H1 (cell line): ENCODE data around the gene KCNN1. TPM values are rescaled to one million over a fixed set of nuclear protein-coding genes. Genes with fewer than 3 reads are reported as not detected.

ENCODE experiments used
- CTCF ChIA-PET: fragments of 300-600 bp; sonication (Branson Sonifier 250); formaldehyde crosslinking; loops from one replicate; lab custom pipeline; 2021; ENCODE audit not compliant: partially characterized antibody; lab: Charles Lee
- POLR2A ChIA-PET: fragments of 300-600 bp; sonication (Branson Sonifier 250); formaldehyde crosslinking; loops from one replicate; lab custom pipeline; 2021; ENCODE audit warnings: inconsistent platforms; ENCODE audit not compliant: partially characterized antibody; lab: Charles Lee
- DNase-seq, 2 experiments: peaks; one replicate each; pipeline versions ENCODE4 v3.0.0 to v3.0.0-alpha.2; 2010 to 2022; ENCODE audit warnings: low spot score in 2 of 2, low read depth in 1 of 2, mixed read lengths in 1 of 2
- FAIRE-seq: peaks from 2 replicates; lab custom pipeline; 2011; peaks lifted over from hg19 to GRCh38; lab: Jason Lieb, UNC
- H2AFZ ChIP-seq: 2 replicates; pipeline ENCODE4 v1.8.1; 2012; ENCODE audit warnings: low read length, inconsistent platforms
- H2AK5ac ChIP-seq: 2 replicates; pipeline ENCODE4 v1.6.1; 2013; ENCODE audit warnings: low read depth, low read length
- H2BK120ac ChIP-seq: replicated peaks from 2 replicates; pipeline ENCODE3; 2013; ENCODE audit warnings: low read depth, low read length, inconsistent platforms
- H2BK12ac ChIP-seq: 2 replicates; pipeline ENCODE4 v1.6.1; 2013; ENCODE audit warnings: low read depth, low read length
- H2BK15ac ChIP-seq: 2 replicates; pipeline ENCODE4 v1.6.1; 2013; ENCODE audit warnings: low read length
- H2BK20ac ChIP-seq: 2 replicates; pipeline ENCODE4 v1.6.1; 2013; ENCODE audit warnings: low read length
- H2BK5ac ChIP-seq: 2 replicates; pipeline ENCODE4 v1.6.1; 2013; ENCODE audit warnings: low read depth, low read length
- H3K14ac ChIP-seq: 2 replicates; pipeline ENCODE4 v1.6.1; 2013; ENCODE audit warnings: inconsistent platforms; ENCODE audit not compliant: insufficient read length
- H3K18ac ChIP-seq: 2 replicates; pipeline ENCODE4 v1.6.1; 2013; ENCODE audit warnings: low read length; ENCODE audit errors: extremely low read depth
- H3K23ac ChIP-seq: 2 replicates; pipeline ENCODE4 v1.6.1; 2013; ENCODE audit warnings: inconsistent platforms; ENCODE audit not compliant: insufficient read length
- H3K23me2 ChIP-seq: 2 replicates; pipeline ENCODE4 v1.6.1; 2013; ENCODE audit warnings: low read depth, low read length
- H3K27ac ChIP-seq: 2 replicates; pipeline ENCODE4 v1.6.1; 2011; ENCODE audit warnings: low read depth, low read length, inconsistent platforms
- H3K27me3 ChIP-seq, 4 experiments: replicated peaks in 1 of 4; 1 replicate in 1 of 4; 2 replicates in 3 of 4; pipeline versions ENCODE4 v1.6.1 to v1.8.1; 2011 to 2013; ENCODE audit warnings: low read length in 3 of 4, mild to moderate bottlenecking in 3 of 4, inconsistent platforms in 2 of 4, mixed read lengths in 2 of 4, moderate library complexity in 1 of 4; ENCODE audit not compliant: control insufficient read depth in 3 of 4, insufficient read depth in 3 of 4; ENCODE audit errors: extremely low read depth in 1 of 4
- H3K36me3 ChIP-seq, 4 experiments: 2 replicates each; pipeline versions ENCODE4 v1.6.1 to v1.8.1; 2011 to 2013; ENCODE audit warnings: mild to moderate bottlenecking in 4 of 4, low read length in 3 of 4, moderate library complexity in 2 of 4, control low read depth in 1 of 4, inconsistent platforms in 1 of 4; ENCODE audit not compliant: insufficient read depth in 4 of 4, control insufficient read depth in 2 of 4
- H3K4ac ChIP-seq: replicated peaks from 2 replicates; pipeline ENCODE3; 2013; ENCODE audit warnings: low read length, low read depth, mixed read lengths, inconsistent platforms; ENCODE audit not compliant: insufficient read length
- H3K4me1 ChIP-seq, 4 experiments: replicated peaks in 1 of 4; 1 replicate in 1 of 4; 2 replicates in 3 of 4; pipeline versions ENCODE4 v1.6.1 to v1.8.1; 2011 to 2013; ENCODE audit warnings: low read length in 3 of 4, inconsistent platforms in 2 of 4, mixed read lengths in 1 of 4; ENCODE audit not compliant: insufficient read depth in 4 of 4, control insufficient read depth in 3 of 4
- H3K4me2 ChIP-seq, 2 experiments: 2 replicates each; pipeline versions ENCODE4 v1.6.1 to v1.8.1; 2011 to 2013; ENCODE audit warnings: low read depth in 2 of 2, low read length in 2 of 2, control low read depth in 1 of 2, inconsistent platforms in 1 of 2, mild to moderate bottlenecking in 1 of 2; ENCODE audit not compliant: insufficient read depth in 1 of 2
- H3K4me3 ChIP-seq, 4 experiments: fragments of 200-600, 300-600 bp in 1 of 4; sonication (generic), shearing (Covaris generic), sonication (Bioruptor Twin) in 1 of 4; 2 replicates each; pipeline versions ENCODE4 v1.5.1 to v1.8.1; 2011 to 2016; ENCODE audit warnings: low read length in 4 of 4, low read depth in 3 of 4, control low read depth in 2 of 4, inconsistent platforms in 2 of 4, mild to moderate bottlenecking in 2 of 4, mixed read lengths in 1 of 4, moderate library complexity in 1 of 4; ENCODE audit not compliant: insufficient read depth in 2 of 4; ENCODE audit errors: extremely low read depth in 1 of 4
- H3K56ac ChIP-seq: replicated peaks from 2 replicates; pipeline ENCODE3; 2013; ENCODE audit warnings: low read depth, mild to moderate bottlenecking, mixed read lengths, low read length, inconsistent platforms; ENCODE audit not compliant: insufficient read length
- H3K79me1 ChIP-seq: 2 replicates; pipeline ENCODE4 v1.6.1; 2013; ENCODE audit warnings: low read depth, low read length, control low read depth
- H3K79me2 ChIP-seq, 2 experiments: 2 replicates each; pipeline versions ENCODE4 v1.6.1 to v1.8.1; 2012 to 2013; ENCODE audit warnings: low read length in 2 of 2, mild to moderate bottlenecking in 2 of 2, inconsistent platforms in 1 of 2; ENCODE audit not compliant: insufficient read depth in 2 of 2, control insufficient read depth in 1 of 2
- H3K9ac ChIP-seq, 4 experiments: replicated peaks in 1 of 4; 1 replicate in 1 of 4; 2 replicates in 3 of 4; pipeline versions ENCODE4 v1.6.1 to v1.8.1; 2011 to 2013; ENCODE audit warnings: low read depth in 3 of 4, low read length in 3 of 4, control low read depth in 2 of 4, mild to moderate bottlenecking in 2 of 4, moderate library complexity in 2 of 4, inconsistent platforms in 1 of 4; ENCODE audit errors: extremely low read depth in 1 of 4
- H3K9me3 ChIP-seq, 2 experiments: 2 replicates each; pipeline versions ENCODE4 v1.6.1 to v1.8.1; 2012 to 2013; ENCODE audit warnings: mild to moderate bottlenecking in 2 of 2, moderate library complexity in 2 of 2, control low read depth in 1 of 2, inconsistent platforms in 1 of 2, low read depth in 1 of 2, low read length in 1 of 2, mixed read lengths in 1 of 2; ENCODE audit not compliant: insufficient read depth in 2 of 2
- H4K20me1 ChIP-seq, 2 experiments: replicated peaks in 1 of 2; 2 replicates each; pipeline versions ENCODE3 to v1.8.1; 2011 to 2013; ENCODE audit warnings: inconsistent platforms in 2 of 2, low read length in 2 of 2, mild to moderate bottlenecking in 1 of 2; ENCODE audit not compliant: insufficient read depth in 2 of 2, control insufficient read depth in 1 of 2
- H4K5ac ChIP-seq: 2 replicates; pipeline ENCODE4 v1.6.1; 2013; ENCODE audit warnings: low read length, low read depth, mixed read lengths, inconsistent platforms; ENCODE audit not compliant: insufficient read length
- H4K8ac ChIP-seq: 2 replicates; pipeline ENCODE4 v1.8.0; 2013; ENCODE audit warnings: mild to moderate bottlenecking, moderate library complexity, low read length, inconsistent platforms; ENCODE audit not compliant: insufficient read depth; ENCODE audit errors: extremely low read depth
- H4K91ac ChIP-seq: replicated peaks from 2 replicates; pipeline ENCODE3; 2013; ENCODE audit warnings: low read length, mixed read lengths, inconsistent platforms; ENCODE audit not compliant: insufficient read length
- WGBS, 2 experiments: shearing (Covaris generic) in 1 of 2; methylation state at CpG; one replicate each; pipeline versions ENCODE4 v1.1.6 to v1.1.7; 2013 to 2015; ENCODE audit warnings: low lambda C conversion rate in 2 of 2, mixed read lengths in 2 of 2, inconsistent platforms in 1 of 2, low coverage in 1 of 2, missing lambda C conversion rate in 1 of 2; ENCODE audit not compliant: insufficient replicate concordance in 2 of 2, insufficient coverage in 1 of 2, insufficient read length in 1 of 2; ENCODE audit errors: extremely low coverage in 1 of 2, missing lambda C conversion rate in 1 of 2; 5-methylcytosine and 5-hydroxymethylcytosine counted together
- polyA plus RNA-seq, 7 experiments: library from polyadenylated mRNA; depleted of rRNA in 3 of 7; stranded (reverse) in 5 of 7; unstranded in 2 of 7; fragments of >200 nt in 5 of 7; fragments of 200-250 nt in 2 of 7; gene quantifications; 1 replicate in 5 of 7; 2 replicates in 1 of 7; 4 replicates in 1 of 7; pipeline versions ENCODE4 v1.2.1 to v1.2.3, GENCODE V29; 2011 to 2013; ENCODE audit warnings: missing spikeins in 2 of 7, mixed read lengths in 2 of 7
- total RNA-seq: library from RNA; stranded (reverse); fragmentation: NEBNext Ultra II Directional; extraction: Animal tissue kit (Norgen Biotek cat#: 25700); gene quantifications from 2 replicates; pipeline ENCODE4 v1.2.1, GENCODE V29; 2021

Gene KCNN1
- total and polyA plus RNA-seq, 2 of the 8 experiments (the other 6 are each of a cell fraction or from before 2014, with no cell fraction given), result 11.0 to 12.5 TPM

DNA sequence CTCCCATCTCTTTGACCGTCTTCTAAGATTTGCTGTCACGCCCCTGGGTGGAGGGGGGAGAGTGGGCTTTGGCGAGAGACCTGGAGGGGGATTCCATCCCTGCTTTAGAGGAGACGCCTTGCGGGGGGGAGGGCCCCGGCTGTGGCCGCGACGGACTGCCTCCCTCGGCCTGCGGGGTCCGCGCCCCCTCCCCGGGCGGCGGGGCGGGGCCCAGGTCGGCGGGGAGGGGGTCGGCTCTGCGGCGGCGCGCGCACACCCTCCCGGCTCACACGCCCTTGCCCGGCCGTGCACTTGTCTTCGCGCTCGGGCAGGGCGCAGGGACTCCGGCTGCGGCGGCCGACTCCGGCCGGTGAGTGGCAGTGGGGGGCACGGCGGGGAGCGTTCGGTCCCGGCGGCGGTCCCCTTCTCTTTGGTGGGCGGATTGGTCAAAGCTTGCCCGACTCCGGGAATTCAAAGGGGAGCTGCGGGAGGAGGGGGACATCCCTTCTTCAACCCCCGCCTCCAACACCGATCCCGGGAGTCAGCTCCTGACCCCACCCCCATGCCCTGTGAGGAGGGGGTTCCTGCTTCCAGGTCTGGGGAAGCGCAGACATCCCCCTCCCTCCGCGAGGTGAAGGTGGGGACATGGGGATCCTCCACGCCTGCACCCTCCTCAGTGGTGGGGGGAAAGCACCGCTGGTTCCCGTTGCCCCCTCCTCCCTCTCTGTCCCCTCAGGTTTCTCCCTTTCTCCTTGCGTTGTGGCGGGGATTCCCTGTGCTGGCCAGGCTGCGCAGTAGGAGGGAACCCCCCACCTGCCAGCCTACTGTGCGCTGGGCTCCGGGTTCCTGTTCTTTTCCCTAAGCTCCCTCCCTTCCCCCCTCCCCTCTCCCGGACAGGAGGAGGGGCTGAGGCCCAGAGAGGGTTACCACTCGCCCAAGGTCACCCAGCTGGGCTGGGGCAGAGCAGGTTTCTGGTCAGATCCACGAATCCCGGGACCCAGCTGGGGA, 14.6 kb upstream of the KCNN1 start:
- Histone ChIP-seq H4K8ac (no peak overlapping the region), H4K5ac (no peak overlapping the region), H2BK5ac (no peak overlapping the region), H3K27ac (no peak overlapping the region), H3K4me3 (peak overlapping the region; percentile 48 to 73 (median 52)), H3K4ac (no peak overlapping the region), H3K4me1 (peaks cover 0 to 42% (median 23%) of the 10 kb centered on the region in 4 experiments; a peak in 6 of 7 replicates), H2BK15ac (peak overlapping the region; percentile 88; the same call in 1 of the 2 replicates), H3K4me2 (peak overlapping the region; percentile 88 to 94), H3K14ac (no peak overlapping the region), H2BK20ac (no peak overlapping the region), H3K27me3 (peaks cover 19 to 55% (median 50%) of the 10 kb centered on the region in 4 experiments), H2BK120ac (no peak overlapping the region), H3K79me2 (no peaks in the 10 kb centered on the region), H4K20me1 (peaks cover 0 to 2% of the 10 kb centered on the region in 2 experiments), H3K36me3 (no peaks in the 10 kb centered on the region), H3K23me2 (peaks cover 29% of the 10 kb centered on the region), H2AFZ (no peak overlapping the region), H3K9me3 (no peaks in the 10 kb centered on the region), H2BK12ac (peak overlapping the region; percentile 90; the same call in 1 of the 2 replicates), H3K79me1 (no peaks in the 10 kb centered on the region), H3K18ac (0 out of 2 replicates have a peak overlapping the region, but pooled peaks have one; percentile 55), H4K91ac (no peak overlapping the region), H3K9ac (no peak overlapping the region), H3K23ac (no peak overlapping the region), H3K56ac (no peak overlapping the region), H2AK5ac (peak overlapping the region; percentile 82; the same call in 1 of the 2 replicates)
- DNase-seq (peak in 1 of 2 experiments; percentile 66), FAIRE-seq (no peak)
- ChIA-PET CTCF (interaction anchor here (1.0 to 21.5 kb wide), 10 partner anchors 9 to 434 kb away, joined by 3 to 271 read pairs (median 4); partner anchors contain the start of genes GDF15, RPL18A and SLC5A5), POLR2A (interaction anchor here (0.7 to 4.1 kb wide), 8 partner anchors 10 to 93 kb away, joined by 3 to 21 read pairs (median 4); partner anchors contain the start of genes CCDC124 and RPL18A)
- WGBS, 2 experiments, result 6% methylated on average over 9 of the region's 68 CpGs; no CpG with 5 or more reads in 1 of the 2 experiments
